ENCODE results near the gene SH3YL1. TPM values are rescaled to one million over a fixed set of nuclear protein-coding genes. Genes with fewer than 3 reads are reported as not detected.

SH3YL1 gene
- total RNA-seq, 1 experiment from 2014 or later = 33.0 TPM

DNA sequence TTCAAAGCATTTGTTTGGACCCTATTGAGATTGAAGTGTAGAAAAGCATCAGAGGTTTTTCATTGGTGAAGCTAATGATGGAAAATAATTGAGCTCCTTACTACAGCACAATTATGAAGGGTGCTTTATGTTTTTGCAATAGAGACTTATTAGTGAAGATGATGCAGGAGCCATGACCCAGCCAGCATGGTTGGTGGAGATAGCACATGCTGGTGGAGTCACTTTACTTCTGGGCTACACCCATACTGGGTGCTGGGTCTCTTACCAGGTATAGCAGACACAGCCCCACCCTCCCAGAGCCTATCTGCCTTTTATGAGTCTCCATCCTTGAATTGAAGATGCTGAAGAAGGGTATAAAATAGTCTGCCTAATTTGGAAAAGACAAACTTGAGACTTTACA, 4.5 kb upstream of the SH3YL1 start:
- peaks cover 12% of the 10 kb centered on the region for H3K4me1 ChIP-seq (ENCODE audit: insufficient read depth, low read length, poor library complexity, severe bottlenecking)
- CTCF ChIA-PET = no interaction called here
- no peaks in the 10 kb centered on the region for H3K27me3 ChIP-seq (replicated peaks; ENCODE audit: insufficient read depth, low read depth, low read length, poor library complexity)
- H3K9me3 ChIP-seq (ENCODE audit: low read depth, low read length, poor library complexity, severe bottlenecking) = peaks cover 2% of the 10 kb centered on the region
- no peak overlapping the region for H3K4me3 ChIP-seq (ENCODE audit: low read depth, low read length, poor library complexity, severe bottlenecking)
- DNase-seq (ENCODE audit: low spot score) = no peak
- H3K27ac ChIP-seq (ENCODE audit: low read depth, low read length, poor library complexity, severe bottlenecking) = no peak overlapping the region
- TF ChIP-seq, protein P1, sequence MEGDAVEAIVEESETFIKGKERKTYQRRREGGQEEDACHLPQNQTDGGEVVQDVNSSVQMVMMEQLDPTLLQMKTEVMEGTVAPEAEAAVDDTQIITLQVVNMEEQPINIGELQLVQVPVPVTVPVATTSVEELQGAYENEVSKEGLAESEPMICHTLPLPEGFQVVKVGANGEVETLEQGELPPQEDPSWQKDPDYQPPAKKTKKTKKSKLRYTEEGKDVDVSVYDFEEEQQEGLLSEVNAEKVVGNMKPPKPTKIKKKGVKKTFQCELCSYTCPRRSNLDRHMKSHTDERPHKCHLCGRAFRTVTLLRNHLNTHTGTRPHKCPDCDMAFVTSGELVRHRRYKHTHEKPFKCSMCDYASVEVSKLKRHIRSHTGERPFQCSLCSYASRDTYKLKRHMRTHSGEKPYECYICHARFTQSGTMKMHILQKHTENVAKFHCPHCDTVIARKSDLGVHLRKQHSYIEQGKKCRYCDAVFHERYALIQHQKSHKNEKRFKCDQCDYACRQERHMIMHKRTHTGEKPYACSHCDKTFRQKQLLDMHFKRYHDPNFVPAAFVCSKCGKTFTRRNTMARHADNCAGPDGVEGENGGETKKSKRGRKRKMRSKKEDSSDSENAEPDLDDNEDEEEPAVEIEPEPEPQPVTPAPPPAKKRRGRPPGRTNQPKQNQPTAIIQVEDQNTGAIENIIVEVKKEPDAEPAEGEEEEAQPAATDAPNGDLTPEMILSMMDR (conservative IDR thresholded peaks at IDR 0.05; ENCODE audit: low read depth, low read length) = no peak
- no peak for TF ChIP-seq EZH2 (IDR thresholded peaks at IDR 0.05; ENCODE audit: borderline replicate concordance, low read depth, low read length, poor library complexity, severe bottlenecking)
- no TSS peak for BruUV-seq (replicated peaks)
- intact Hi-C loops (cut with micrococcal nuclease; ENCODE audit: unreplicated experiment) = no loop called here
- H3K36me3 ChIP-seq (ENCODE audit: insufficient read depth, low read length, poor library complexity, severe bottlenecking) = peaks cover 26% of the 10 kb centered on the region
- POLR2A ChIA-PET (ENCODE audit: low non-redundant PET) = no interaction called here

DNA sequence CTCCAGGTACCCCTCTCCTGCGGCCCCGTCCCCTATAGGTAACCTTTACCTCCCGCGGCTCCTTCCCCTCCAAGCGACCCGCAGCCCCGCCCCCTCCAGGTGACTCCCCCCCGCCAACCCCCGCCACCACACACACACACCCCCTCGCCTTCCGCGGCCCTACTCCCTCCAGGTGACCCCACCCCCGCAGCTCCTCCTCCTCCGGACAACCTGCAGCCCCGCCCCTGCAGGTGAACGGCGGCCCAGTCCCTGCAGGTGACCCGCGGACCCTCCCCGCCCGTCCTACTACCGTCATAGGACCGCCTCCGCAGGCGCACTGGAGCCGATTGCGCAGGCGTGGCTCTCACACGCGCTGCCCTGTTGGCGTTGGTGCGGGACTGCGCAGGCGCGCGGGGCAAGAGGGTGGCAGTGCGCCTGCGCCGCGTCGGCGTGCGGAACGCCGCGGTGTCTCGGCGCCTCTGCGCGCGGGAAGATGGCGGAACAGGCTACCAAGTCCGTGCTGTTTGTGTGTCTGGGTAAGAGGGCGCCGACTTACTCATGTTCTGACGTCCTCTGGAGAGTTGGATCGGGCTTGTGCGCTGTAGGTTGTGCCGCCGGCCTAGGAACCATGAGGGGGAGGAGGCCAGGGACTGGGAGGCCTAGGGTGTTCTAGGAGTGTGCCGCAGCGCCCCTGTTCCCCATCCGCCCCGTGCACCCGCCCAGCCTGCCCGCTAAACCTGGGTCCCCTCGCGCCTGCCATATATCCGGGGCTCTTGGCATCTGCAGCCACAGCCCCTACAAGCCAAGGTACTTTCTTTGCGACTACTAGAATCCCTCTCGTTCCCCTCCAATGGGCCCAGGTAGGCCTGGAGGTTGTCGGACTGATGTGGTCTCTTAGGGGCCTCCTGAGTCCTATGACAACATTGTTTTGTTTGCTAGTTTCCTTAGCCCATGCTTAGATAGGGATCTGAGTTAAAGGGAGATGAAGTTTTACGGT, 949 bp upstream of the SH3YL1 start, which contains the start of gene ACP1:
ACP1 (plus strand) TSS at position 455 of the 976 bp plus-strand sequence; CDS start at position 473, 18 bp downstream.
- TF ChIP-seq EZH2 (IDR thresholded peaks at IDR 0.05; ENCODE audit: borderline replicate concordance, low read depth, low read length, poor library complexity, severe bottlenecking) = no peak
- TF ChIP-seq, protein P1 (conservative IDR thresholded peaks at IDR 0.05; ENCODE audit: low read depth, low read length) = no peak
- ChIA-PET POLR2A (ENCODE audit: low non-redundant PET) (no interaction called here), CTCF (no interaction called here)
- TSS peak; percentile 39 for BruUV-seq (replicated peaks)
- Histone ChIP-seq H3K27ac (ENCODE audit: low read depth, low read length, poor library complexity, severe bottlenecking) (peak within 1 kb of the TSS; percentile 87), H3K9me3 (ENCODE audit: low read depth, low read length, poor library complexity, severe bottlenecking) (peaks cover 14% of the 10 kb centered on the region), H3K4me1 (ENCODE audit: insufficient read depth, low read length, poor library complexity, severe bottlenecking) (peaks cover 12% of the 10 kb centered on the region), H3K36me3 (ENCODE audit: insufficient read depth, low read length, poor library complexity, severe bottlenecking) (peaks cover 30% of the 10 kb centered on the region), H3K4me3 (ENCODE audit: low read depth, low read length, poor library complexity, severe bottlenecking) (peak within 1 kb of the TSS; percentile 78), H3K27me3 (replicated peaks; ENCODE audit: insufficient read depth, low read depth, low read length, poor library complexity) (no peaks in the 10 kb centered on the region)
- intact Hi-C loops (cut with micrococcal nuclease; ENCODE audit: unreplicated experiment) = no loop called here
- DNase-seq (ENCODE audit: low spot score) = peak; percentile 95

DNA sequence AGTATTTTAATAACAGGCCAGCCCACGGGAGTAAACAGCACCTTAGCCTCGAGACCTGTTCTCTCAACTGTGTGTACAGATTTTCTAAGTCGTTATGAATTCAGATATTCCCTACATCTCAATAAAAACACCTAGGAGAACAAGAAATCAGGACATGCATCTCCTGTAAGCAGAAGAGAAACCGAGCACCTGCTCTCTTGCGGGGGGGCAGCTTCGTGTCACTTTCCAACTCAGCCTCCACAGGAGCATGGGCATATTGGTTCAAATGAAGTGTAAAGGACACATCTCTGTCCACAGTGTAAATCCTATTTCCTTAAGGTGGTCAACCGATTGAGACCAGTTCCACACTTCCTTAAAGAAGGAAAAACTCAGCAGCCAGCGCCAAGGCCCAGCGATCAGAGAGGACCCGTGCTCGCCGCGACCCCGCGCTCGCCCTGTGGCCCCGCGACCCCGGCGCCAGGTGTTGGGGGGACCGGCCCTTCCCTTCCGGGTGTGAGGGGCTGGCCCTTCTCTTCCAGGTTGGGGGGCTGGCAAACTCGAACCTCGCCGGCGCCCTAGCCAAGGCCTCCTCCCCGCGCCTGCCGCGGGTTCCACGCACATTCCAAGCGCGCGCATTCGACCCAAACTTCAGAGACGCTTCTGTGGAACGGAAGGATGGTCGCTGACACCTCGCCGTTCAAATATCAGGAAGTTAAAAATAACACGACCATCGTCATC, 652 bp downstream of the SH3YL1 start:
- BruUV-seq (replicated peaks) = no TSS peak
- POLR2A ChIA-PET (ENCODE audit: low non-redundant PET) = no interaction called here

More for the DNA sequence above, 652 bp downstream of the SH3YL1 start:
- TF ChIP-seq, protein P1 (conservative IDR thresholded peaks at IDR 0.05; ENCODE audit: low read depth, low read length) = no peak
- no peak for TF ChIP-seq EZH2 (IDR thresholded peaks at IDR 0.05; ENCODE audit: borderline replicate concordance, low read depth, low read length, poor library complexity, severe bottlenecking)
- H3K4me1 ChIP-seq (ENCODE audit: insufficient read depth, low read length, poor library complexity, severe bottlenecking) = peaks cover 12% of the 10 kb centered on the region
- H3K4me3 ChIP-seq (ENCODE audit: low read depth, low read length, poor library complexity, severe bottlenecking) = peak overlapping the region; percentile 78
- intact Hi-C loops (cut with micrococcal nuclease; ENCODE audit: unreplicated experiment) = no loop called here
- no peak for DNase-seq (ENCODE audit: low spot score)
- H3K9me3 ChIP-seq (ENCODE audit: low read depth, low read length, poor library complexity, severe bottlenecking) = peaks cover 27% of the 10 kb centered on the region
- no peaks in the 10 kb centered on the region for H3K27me3 ChIP-seq (replicated peaks; ENCODE audit: insufficient read depth, low read depth, low read length, poor library complexity)
- peaks cover 27% of the 10 kb centered on the region for H3K36me3 ChIP-seq (ENCODE audit: insufficient read depth, low read length, poor library complexity, severe bottlenecking)
- CTCF ChIA-PET = no interaction called here
- no peak overlapping the region for H3K27ac ChIP-seq (ENCODE audit: low read depth, low read length, poor library complexity, severe bottlenecking)

Data from A673 (cell line).